HEK293 (cell line): ENCODE measurements around the gene TYROBP.

Experiments used
- CTCF ChIP-seq: fragments of 450-650 bp; formaldehyde crosslinking; IDR thresholded peaks from 2 replicates; pipeline ENCODE4 v1.5.1; 2016; ENCODE audit warnings: missing biosample characterization, missing genetic modification characterization
- KLF17 ChIP-seq: fragments of 450-650 bp; formaldehyde crosslinking; IDR thresholded peaks from 2 replicates; pipeline ENCODE4 v1.5.1; 2016; ENCODE audit warnings: missing biosample characterization, missing genetic modification characterization
- KLF9 ChIP-seq: fragments of 450-650 bp; formaldehyde crosslinking; IDR thresholded peaks from 2 replicates; pipeline ENCODE4 v1.5.1; 2016; ENCODE audit warnings: missing biosample characterization, missing genetic modification characterization, low read depth
- PATZ1 ChIP-seq: fragments of 450-650 bp; formaldehyde crosslinking; IDR thresholded peaks from 2 replicates; pipeline ENCODE4 v1.5.1; 2016; ENCODE audit warnings: missing biosample characterization, missing genetic modification characterization
- PRDM1 ChIP-seq: fragments of 450-650 bp; formaldehyde crosslinking; IDR thresholded peaks from 2 replicates; pipeline ENCODE4; 2016; ENCODE audit warnings: missing biosample characterization, missing genetic modification characterization
- PRDM10 ChIP-seq: fragments of 450-650 bp; formaldehyde crosslinking; IDR thresholded peaks from 2 replicates; pipeline ENCODE4 v1.5.1; 2016; ENCODE audit warnings: missing biosample characterization, missing genetic modification characterization
- SP3 ChIP-seq: fragments of 450-650 bp; formaldehyde crosslinking; IDR thresholded peaks from 2 replicates; pipeline ENCODE4 v1.5.1; 2016; ENCODE audit warnings: missing biosample characterization, missing genetic modification characterization
- WT1 ChIP-seq: fragments of 450-650 bp; formaldehyde crosslinking; IDR thresholded peaks from 2 replicates; pipeline ENCODE4 v1.5.1; 2016; ENCODE audit warnings: missing biosample characterization, missing genetic modification characterization
- YY2 ChIP-seq: fragments of 450-650 bp; formaldehyde crosslinking; IDR thresholded peaks from 2 replicates; pipeline ENCODE4 v1.5.1; 2016; ENCODE audit warnings: missing biosample characterization, missing genetic modification characterization
- ZBTB17 ChIP-seq: fragments of 450-650 bp; formaldehyde crosslinking; IDR thresholded peaks from 2 replicates; pipeline ENCODE4 v1.5.1; 2016; ENCODE audit warnings: missing biosample characterization, missing genetic modification characterization
- ZBTB26 ChIP-seq: fragments of 450-650 bp; formaldehyde crosslinking; optimal IDR thresholded peaks from 2 replicates; pipeline ENCODE3; 2016; ENCODE audit warnings: missing biosample characterization, mild to moderate bottlenecking, missing genetic modification characterization
- ZBTB7A ChIP-seq: fragments of 450-650 bp; formaldehyde crosslinking; IDR thresholded peaks from 2 replicates; pipeline ENCODE4 v1.5.1; 2016; ENCODE audit warnings: low read depth, missing biosample characterization, missing genetic modification characterization
- ZFHX2 ChIP-seq: fragments of 450-650 bp; formaldehyde crosslinking; conservative IDR thresholded peaks from 2 replicates; pipeline ENCODE4 v1.5.1; 2016; ENCODE audit warnings: missing biosample characterization, missing genetic modification characterization
- ZNF16 ChIP-seq: fragments of 450-650 bp; formaldehyde crosslinking; IDR thresholded peaks from 2 replicates; pipeline ENCODE4 v1.5.1; 2016; ENCODE audit warnings: low read depth, missing biosample characterization, missing genetic modification characterization
- ZNF311 ChIP-seq: fragments of 450-650 bp; formaldehyde crosslinking; IDR thresholded peaks from 2 replicates; pipeline ENCODE4 v1.5.1; 2017; ENCODE audit warnings: missing biosample characterization, missing genetic modification characterization, borderline replicate concordance
- ZNF398 ChIP-seq: fragments of 450-650 bp; formaldehyde crosslinking; IDR thresholded peaks from 2 replicates; pipeline ENCODE4 v1.5.1; 2017; ENCODE audit warnings: missing biosample characterization, missing genetic modification characterization
- ZNF423 ChIP-seq: fragments of 450-650 bp; formaldehyde crosslinking; IDR thresholded peaks from 2 replicates; pipeline ENCODE4 v1.5.1; 2016; ENCODE audit warnings: missing biosample characterization, missing genetic modification characterization
- ZNF426 ChIP-seq: fragments of 450-650 bp; formaldehyde crosslinking; IDR thresholded peaks from 2 replicates; pipeline ENCODE4 v1.5.1; 2017; ENCODE audit warnings: missing biosample characterization, missing genetic modification characterization, mild to moderate bottlenecking, inconsistent platforms, moderate library complexity
- ZNF433 ChIP-seq: fragments of 450-650 bp; formaldehyde crosslinking; IDR thresholded peaks from 2 replicates; pipeline ENCODE4 v1.5.1; 2016; ENCODE audit warnings: missing biosample characterization, missing genetic modification characterization, low read depth
- ZNF510 ChIP-seq: fragments of 450-650 bp; formaldehyde crosslinking; IDR thresholded peaks from 2 replicates; pipeline ENCODE4 v1.5.1; 2018; ENCODE audit warnings: mild to moderate bottlenecking, missing genetic modification characterization, missing biosample characterization; ENCODE audit not compliant: insufficient replicate concordance
- ZNF544 ChIP-seq: fragments of 450-650 bp; formaldehyde crosslinking; IDR thresholded peaks from 2 replicates; pipeline ENCODE4 v1.5.0; 2017; ENCODE audit warnings: missing biosample characterization, missing genetic modification characterization
- ZNF610 ChIP-seq: fragments of 450-650 bp; formaldehyde crosslinking; IDR thresholded peaks from 2 replicates; pipeline ENCODE4 v1.5.1; 2016; ENCODE audit warnings: missing biosample characterization, missing genetic modification characterization, borderline replicate concordance
- ZNF677 ChIP-seq: fragments of 450-650 bp; IDR thresholded peaks from 2 replicates; pipeline ENCODE4 v1.5.0; 2018; ENCODE audit warnings: missing biosample characterization, mild to moderate bottlenecking, missing genetic modification characterization, moderate library complexity
- ZNF701 ChIP-seq: fragments of 450-650 bp; formaldehyde crosslinking; IDR thresholded peaks from 2 replicates; pipeline ENCODE4 v1.5.1; 2016; ENCODE audit warnings: missing biosample characterization, missing genetic modification characterization
- ZNF830 ChIP-seq: fragments of 450-650 bp; IDR thresholded peaks from 2 replicates; pipeline ENCODE4 v1.5.0; 2018; ENCODE audit warnings: missing biosample characterization, missing genetic modification characterization, low read depth, mild to moderate bottlenecking, moderate library complexity
- ZSCAN30 ChIP-seq: fragments of 450-650 bp; IDR thresholded peaks from 2 replicates; pipeline ENCODE4 v1.5.1; 2018; ENCODE audit warnings: missing biosample characterization, mild to moderate bottlenecking, missing genetic modification characterization, moderate library complexity

TYROBP gene

GRCh38 chr19:35901854-35902661 is 6.0 kb downstream of the TYROBP start, which contains the start of gene HCST (continued):
- TF ChIP-seq ZBTB26 (tag by site-specific recombination): peak; percentile 15
- no peak for TF ChIP-seq ZNF544 (tag by site-specific recombination)
- TF ChIP-seq ZNF16: no peak
- no peak for TF ChIP-seq ZNF701 (tag by site-specific recombination)
- TF ChIP-seq PATZ1: peak; percentile 63
- no peak for TF ChIP-seq ZSCAN30
- no peak for TF ChIP-seq ZNF677 (tag by site-specific recombination)
- peak; percentile 48; the same call in 1 of the 2 replicates for TF ChIP-seq ZNF398 (tag by site-specific recombination)
- no peak; the same call in 1 of the 2 replicates for TF ChIP-seq ZBTB7A
- TF ChIP-seq SP3 (tag by site-specific recombination): no peak; the same call in 1 of the 2 replicates
- no peak; the same call in 1 of the 2 replicates for TF ChIP-seq ZFHX2 (tag by site-specific recombination)
- no peak for TF ChIP-seq ZNF423
- no peak for TF ChIP-seq ZNF426
- peak; percentile 31; the same call in 1 of the 2 replicates for TF ChIP-seq ZBTB17 (tag by site-specific recombination)
- no peak for TF ChIP-seq CTCF (tag by site-specific recombination)
- TF ChIP-seq ZNF830 (tag by site-specific recombination): no peak
- no peak for TF ChIP-seq WT1 (tag by site-specific recombination)
- peak; percentile 81 for TF ChIP-seq PRDM1 (tag by site-specific recombination)
- peak; percentile 43; the same call in 1 of the 2 replicates for TF ChIP-seq KLF9
- no peak for TF ChIP-seq ZNF610 (tag by site-specific recombination)
- no peak for TF ChIP-seq ZNF311 (tag by site-specific recombination)
- 0 out of 2 replicates have a peak, but pooled peaks have one; percentile 3 for TF ChIP-seq ZNF433
- no peak for TF ChIP-seq ZNF510 (tag by site-specific recombination)
- TF ChIP-seq YY2: no peak; the same call in 1 of the 2 replicates
- peak; percentile 53 for TF ChIP-seq PRDM10 (tag by site-specific recombination)
- TF ChIP-seq KLF17 (tag by site-specific recombination): peak; percentile 69; the same call in 1 of the 2 replicates
